H1 (cell line): Measurements from ENCODE around the gene ADM5. TPM values are rescaled to one million over a fixed set of nuclear protein-coding genes. Genes with fewer than 3 reads are reported as not detected.

ENCODE experiments used
- CTCF ChIA-PET: fragments of 300-600 bp; sonication (Branson Sonifier 250); formaldehyde crosslinking; loops from one replicate; lab custom pipeline; 2021; ENCODE audit not compliant: partially characterized antibody; lab: Charles Lee
- POLR2A ChIA-PET: fragments of 300-600 bp; sonication (Branson Sonifier 250); formaldehyde crosslinking; loops from one replicate; lab custom pipeline; 2021; ENCODE audit warnings: inconsistent platforms; ENCODE audit not compliant: partially characterized antibody; lab: Charles Lee
- DNase-seq, 2 experiments: peaks; one replicate each; pipeline versions ENCODE4 v3.0.0 to v3.0.0-alpha.2; 2010 to 2022; ENCODE audit warnings: low spot score in 2 of 2, low read depth in 1 of 2, mixed read lengths in 1 of 2
- FAIRE-seq: peaks from 2 replicates; lab custom pipeline; 2011; peaks lifted over from hg19 to GRCh38; lab: Jason Lieb, UNC
- H2AFZ ChIP-seq: 2 replicates; pipeline ENCODE4 v1.8.1; 2012; ENCODE audit warnings: low read length, inconsistent platforms
- H2AK5ac ChIP-seq: 2 replicates; pipeline ENCODE4 v1.6.1; 2013; ENCODE audit warnings: low read depth, low read length
- H2BK120ac ChIP-seq: replicated peaks from 2 replicates; pipeline ENCODE3; 2013; ENCODE audit warnings: low read depth, low read length, inconsistent platforms
- H2BK12ac ChIP-seq: 2 replicates; pipeline ENCODE4 v1.6.1; 2013; ENCODE audit warnings: low read depth, low read length
- H2BK15ac ChIP-seq: 2 replicates; pipeline ENCODE4 v1.6.1; 2013; ENCODE audit warnings: low read length
- H2BK20ac ChIP-seq: 2 replicates; pipeline ENCODE4 v1.6.1; 2013; ENCODE audit warnings: low read length
- H2BK5ac ChIP-seq: 2 replicates; pipeline ENCODE4 v1.6.1; 2013; ENCODE audit warnings: low read depth, low read length
- H3K14ac ChIP-seq: 2 replicates; pipeline ENCODE4 v1.6.1; 2013; ENCODE audit warnings: inconsistent platforms; ENCODE audit not compliant: insufficient read length
- H3K18ac ChIP-seq: 2 replicates; pipeline ENCODE4 v1.6.1; 2013; ENCODE audit warnings: low read length; ENCODE audit errors: extremely low read depth
- H3K23ac ChIP-seq: 2 replicates; pipeline ENCODE4 v1.6.1; 2013; ENCODE audit warnings: inconsistent platforms; ENCODE audit not compliant: insufficient read length
- H3K23me2 ChIP-seq: 2 replicates; pipeline ENCODE4 v1.6.1; 2013; ENCODE audit warnings: low read depth, low read length
- H3K27ac ChIP-seq: 2 replicates; pipeline ENCODE4 v1.6.1; 2011; ENCODE audit warnings: low read depth, low read length, inconsistent platforms
- H3K27me3 ChIP-seq, 4 experiments: replicated peaks in 1 of 4; 1 replicate in 1 of 4; 2 replicates in 3 of 4; pipeline versions ENCODE4 v1.6.1 to v1.8.1; 2011 to 2013; ENCODE audit warnings: low read length in 3 of 4, mild to moderate bottlenecking in 3 of 4, inconsistent platforms in 2 of 4, mixed read lengths in 2 of 4, moderate library complexity in 1 of 4; ENCODE audit not compliant: control insufficient read depth in 3 of 4, insufficient read depth in 3 of 4; ENCODE audit errors: extremely low read depth in 1 of 4
- H3K36me3 ChIP-seq, 4 experiments: 2 replicates each; pipeline versions ENCODE4 v1.6.1 to v1.8.1; 2011 to 2013; ENCODE audit warnings: mild to moderate bottlenecking in 4 of 4, low read length in 3 of 4, moderate library complexity in 2 of 4, control low read depth in 1 of 4, inconsistent platforms in 1 of 4; ENCODE audit not compliant: insufficient read depth in 4 of 4, control insufficient read depth in 2 of 4
- H3K4ac ChIP-seq: replicated peaks from 2 replicates; pipeline ENCODE3; 2013; ENCODE audit warnings: low read length, low read depth, mixed read lengths, inconsistent platforms; ENCODE audit not compliant: insufficient read length
- H3K4me1 ChIP-seq, 4 experiments: replicated peaks in 1 of 4; 1 replicate in 1 of 4; 2 replicates in 3 of 4; pipeline versions ENCODE4 v1.6.1 to v1.8.1; 2011 to 2013; ENCODE audit warnings: low read length in 3 of 4, inconsistent platforms in 2 of 4, mixed read lengths in 1 of 4; ENCODE audit not compliant: insufficient read depth in 4 of 4, control insufficient read depth in 3 of 4
- H3K4me2 ChIP-seq, 2 experiments: 2 replicates each; pipeline versions ENCODE4 v1.6.1 to v1.8.1; 2011 to 2013; ENCODE audit warnings: low read depth in 2 of 2, low read length in 2 of 2, control low read depth in 1 of 2, inconsistent platforms in 1 of 2, mild to moderate bottlenecking in 1 of 2; ENCODE audit not compliant: insufficient read depth in 1 of 2
- H3K4me3 ChIP-seq, 4 experiments: fragments of 200-600, 300-600 bp in 1 of 4; sonication (generic), shearing (Covaris generic), sonication (Bioruptor Twin) in 1 of 4; 2 replicates each; pipeline versions ENCODE4 v1.5.1 to v1.8.1; 2011 to 2016; ENCODE audit warnings: low read length in 4 of 4, low read depth in 3 of 4, control low read depth in 2 of 4, inconsistent platforms in 2 of 4, mild to moderate bottlenecking in 2 of 4, mixed read lengths in 1 of 4, moderate library complexity in 1 of 4; ENCODE audit not compliant: insufficient read depth in 2 of 4; ENCODE audit errors: extremely low read depth in 1 of 4
- H3K56ac ChIP-seq: replicated peaks from 2 replicates; pipeline ENCODE3; 2013; ENCODE audit warnings: low read depth, mild to moderate bottlenecking, mixed read lengths, low read length, inconsistent platforms; ENCODE audit not compliant: insufficient read length
- H3K79me1 ChIP-seq: 2 replicates; pipeline ENCODE4 v1.6.1; 2013; ENCODE audit warnings: low read depth, low read length, control low read depth
- H3K79me2 ChIP-seq, 2 experiments: 2 replicates each; pipeline versions ENCODE4 v1.6.1 to v1.8.1; 2012 to 2013; ENCODE audit warnings: low read length in 2 of 2, mild to moderate bottlenecking in 2 of 2, inconsistent platforms in 1 of 2; ENCODE audit not compliant: insufficient read depth in 2 of 2, control insufficient read depth in 1 of 2
- H3K9ac ChIP-seq, 4 experiments: replicated peaks in 1 of 4; 1 replicate in 1 of 4; 2 replicates in 3 of 4; pipeline versions ENCODE4 v1.6.1 to v1.8.1; 2011 to 2013; ENCODE audit warnings: low read depth in 3 of 4, low read length in 3 of 4, control low read depth in 2 of 4, mild to moderate bottlenecking in 2 of 4, moderate library complexity in 2 of 4, inconsistent platforms in 1 of 4; ENCODE audit errors: extremely low read depth in 1 of 4
- H3K9me3 ChIP-seq, 2 experiments: 2 replicates each; pipeline versions ENCODE4 v1.6.1 to v1.8.1; 2012 to 2013; ENCODE audit warnings: mild to moderate bottlenecking in 2 of 2, moderate library complexity in 2 of 2, control low read depth in 1 of 2, inconsistent platforms in 1 of 2, low read depth in 1 of 2, low read length in 1 of 2, mixed read lengths in 1 of 2; ENCODE audit not compliant: insufficient read depth in 2 of 2
- H4K20me1 ChIP-seq, 2 experiments: replicated peaks in 1 of 2; 2 replicates each; pipeline versions ENCODE3 to v1.8.1; 2011 to 2013; ENCODE audit warnings: inconsistent platforms in 2 of 2, low read length in 2 of 2, mild to moderate bottlenecking in 1 of 2; ENCODE audit not compliant: insufficient read depth in 2 of 2, control insufficient read depth in 1 of 2
- H4K5ac ChIP-seq: 2 replicates; pipeline ENCODE4 v1.6.1; 2013; ENCODE audit warnings: low read length, low read depth, mixed read lengths, inconsistent platforms; ENCODE audit not compliant: insufficient read length
- H4K8ac ChIP-seq: 2 replicates; pipeline ENCODE4 v1.8.0; 2013; ENCODE audit warnings: mild to moderate bottlenecking, moderate library complexity, low read length, inconsistent platforms; ENCODE audit not compliant: insufficient read depth; ENCODE audit errors: extremely low read depth
- H4K91ac ChIP-seq: replicated peaks from 2 replicates; pipeline ENCODE3; 2013; ENCODE audit warnings: low read length, mixed read lengths, inconsistent platforms; ENCODE audit not compliant: insufficient read length
- CREB1 ChIP-seq: IDR thresholded peaks from 2 replicates; pipeline ENCODE4 v1.6.1; 2012; ENCODE audit warnings: inconsistent platforms
- E2F6 ChIP-seq: IDR thresholded peaks from 2 replicates; pipeline ENCODE4 v1.6.1; 2012; ENCODE audit warnings: inconsistent platforms
- HDAC2 ChIP-seq, 2 experiments: fragments of 300-600 bp in 1 of 2; sonication (generic) in 1 of 2; IDR thresholded peaks; 2 replicates each; pipeline ENCODE4 v1.6.1; 2011 to 2012; ENCODE audit warnings: low read depth in 2 of 2, low read length in 2 of 2, mild to moderate bottlenecking in 2 of 2, moderate library complexity in 2 of 2, borderline replicate concordance in 1 of 2, inconsistent platforms in 1 of 2
- JUN ChIP-seq: IDR thresholded peaks from 2 replicates; pipeline ENCODE4 v1.6.1; 2011; ENCODE audit warnings: low read depth, mild to moderate bottlenecking, improper control_type of control experiment, low read length
- KDM1A ChIP-seq: fragments of 200-600, 300-600 bp; sonication (generic); IDR thresholded peaks from 2 replicates; pipeline ENCODE4 v1.7.1; 2016; ENCODE audit warnings: mild to moderate bottlenecking, low read length, borderline replicate concordance
- NANOG ChIP-seq: IDR thresholded peaks from 2 replicates; pipeline ENCODE4 v1.6.1; 2011; ENCODE audit warnings: low read length, low read depth, mild to moderate bottlenecking, inconsistent platforms; ENCODE audit not compliant: insufficient read depth, poor library complexity, severe bottlenecking
- POLR2A ChIP-seq, 2 experiments: IDR thresholded peaks; 1 replicate in 1 of 2; 2 replicates in 1 of 2; pipeline ENCODE4 v1.6.1; 2011; ENCODE audit warnings: low read depth in 2 of 2, low read length in 2 of 2, mild to moderate bottlenecking in 2 of 2; ENCODE audit errors: control extremely low read depth in 1 of 2
- RNF2 ChIP-seq: fragments of 200-900, 300-1000 bp; sonication (generic); IDR thresholded peaks from 2 replicates; pipeline ENCODE4 v1.7.1; 2016; ENCODE audit warnings: borderline replicate concordance, low read depth, mild to moderate bottlenecking, antibody characterized with exemption, low read length; ENCODE audit not compliant: poor library complexity, severe bottlenecking; ENCODE audit errors: missing control alignments
- RXRA ChIP-seq: IDR thresholded peaks from 2 replicates; pipeline ENCODE4 v1.6.1; 2011; ENCODE audit warnings: low read depth, mild to moderate bottlenecking, low read length, moderate library complexity; ENCODE audit not compliant: insufficient read depth
- SIRT6 ChIP-seq: IDR thresholded peaks from one replicate; pipeline ENCODE4 v1.7.1; 2012; ENCODE audit warnings: low read length, inconsistent platforms
- TEAD4 ChIP-seq: IDR thresholded peaks from 2 replicates; pipeline ENCODE4 v1.6.1; 2012; ENCODE audit warnings: low read depth, low read length, inconsistent platforms, mixed read lengths
- WGBS, 2 experiments: shearing (Covaris generic) in 1 of 2; methylation state at CpG; one replicate each; pipeline versions ENCODE4 v1.1.6 to v1.1.7; 2013 to 2015; ENCODE audit warnings: low lambda C conversion rate in 2 of 2, mixed read lengths in 2 of 2, inconsistent platforms in 1 of 2, low coverage in 1 of 2, missing lambda C conversion rate in 1 of 2; ENCODE audit not compliant: insufficient replicate concordance in 2 of 2, insufficient coverage in 1 of 2, insufficient read length in 1 of 2; ENCODE audit errors: extremely low coverage in 1 of 2, missing lambda C conversion rate in 1 of 2; 5-methylcytosine and 5-hydroxymethylcytosine counted together
- polyA plus RNA-seq, 7 experiments: library from polyadenylated mRNA; depleted of rRNA in 3 of 7; stranded (reverse) in 5 of 7; unstranded in 2 of 7; fragments of >200 nt in 5 of 7; fragments of 200-250 nt in 2 of 7; gene quantifications; 1 replicate in 5 of 7; 2 replicates in 1 of 7; 4 replicates in 1 of 7; pipeline versions ENCODE4 v1.2.1 to v1.2.3, GENCODE V29; 2011 to 2013; ENCODE audit warnings: missing spikeins in 2 of 7, mixed read lengths in 2 of 7
- total RNA-seq: library from RNA; stranded (reverse); fragmentation: NEBNext Ultra II Directional; extraction: Animal tissue kit (Norgen Biotek cat#: 25700); gene quantifications from 2 replicates; pipeline ENCODE4 v1.2.1, GENCODE V29; 2021
- TF ChIP-seq, protein P1 (sequence below): IDR thresholded peaks from 2 replicates; pipeline ENCODE4 v1.6.1; 2011; ENCODE audit warnings: low read length, improper control_type of control experiment

ADM5 gene
- total and polyA plus RNA-seq, 2 of the 8 experiments (the other 6 are each of a cell fraction or from before 2014, with no cell fraction given): 2.5 to 2.6 TPM

GRCh38 chr19:49705919-49706318 lies 16.5 kb downstream of the ADM5 start:
- Histone ChIP-seq H4K8ac (no peak overlapping the region), H2AK5ac (no peak overlapping the region), H3K18ac (no peak overlapping the region), H2BK5ac (no peak overlapping the region), H3K4ac (no peak overlapping the region), H4K20me1 (peaks cover 0 to 4% of the 10 kb centered on the region in 2 experiments), H3K4me2 (no peak overlapping the region), H3K23ac (no peak overlapping the region), H3K4me3 (no peak overlapping the region), H3K56ac (no peak overlapping the region), H3K4me1 (no peaks in the 10 kb centered on the region), H2BK12ac (no peak overlapping the region), H2AFZ (no peak overlapping the region), H3K79me1 (no peaks in the 10 kb centered on the region), H3K27me3 (no peaks in the 10 kb centered on the region), H3K27ac (no peak overlapping the region), H3K14ac (no peak overlapping the region), H3K9me3 (no peaks in the 10 kb centered on the region), H3K9ac (no peak overlapping the region), H3K36me3 (peaks cover 17 to 41% (median 29%) of the 10 kb centered on the region in 4 experiments), H2BK15ac (no peak overlapping the region), H4K91ac (no peak overlapping the region), H3K79me2 (no peaks in the 10 kb centered on the region; a peak in 1 of 4 replicates), H2BK20ac (no peak overlapping the region), H4K5ac (no peak overlapping the region), H3K23me2 (peaks cover 6% of the 10 kb centered on the region; the same call in 1 of the 2 replicates), H2BK120ac (no peak overlapping the region)
- ChIA-PET CTCF (no interaction called here), POLR2A (interaction anchor here (1.1 to 2.2 kb wide), 2 partner anchors 16 to 24 kb away, joined by 3 to 9 read pairs; partner anchors contain the start of gene CPT1C)
- FAIRE-seq (no peak), DNase-seq (no peak)
- WGBS, 2 experiments: 95% methylated on average over 13 of the region's 16 CpGs; no CpG with 5 or more reads in 1 of the 2 experiments
- TF ChIP-seq E2F6: no peak
- TF ChIP-seq, protein P1, sequence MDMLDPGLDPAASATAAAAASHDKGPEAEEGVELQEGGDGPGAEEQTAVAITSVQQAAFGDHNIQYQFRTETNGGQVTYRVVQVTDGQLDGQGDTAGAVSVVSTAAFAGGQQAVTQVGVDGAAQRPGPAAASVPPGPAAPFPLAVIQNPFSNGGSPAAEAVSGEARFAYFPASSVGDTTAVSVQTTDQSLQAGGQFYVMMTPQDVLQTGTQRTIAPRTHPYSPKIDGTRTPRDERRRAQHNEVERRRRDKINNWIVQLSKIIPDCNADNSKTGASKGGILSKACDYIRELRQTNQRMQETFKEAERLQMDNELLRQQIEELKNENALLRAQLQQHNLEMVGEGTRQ: no peak
- TF ChIP-seq SIRT6: no peak
- TF ChIP-seq RXRA: no peak
- no peak for TF ChIP-seq HDAC2 (IDR thresholded peaks at IDR 0.05; ENCODE audit: borderline replicate concordance in 1 of 2, low read depth in 2 of 2, low read length in 2 of 2)
- TF ChIP-seq POLR2A (IDR thresholded peaks at IDR 0.05; ENCODE audit: control extremely low read depth in 1 of 2, low read depth in 2 of 2, low read length in 2 of 2): no peak
- TF ChIP-seq NANOG: no peak
- no peak for TF ChIP-seq KDM1A
- no peak for TF ChIP-seq CREB1
- no peak for TF ChIP-seq JUN
- TF ChIP-seq RNF2: no peak
- TF ChIP-seq TEAD4: no peak
